ENCODE measurements around the gene NUDT6. TPM values are rescaled to one million over a fixed set of nuclear protein-coding genes. Genes with fewer than 3 reads are reported as not detected.
A peak's percentile ranks its signal among the peaks of the same experiment; 100 is the strongest.
"Not testable (repeated sequence)": the region's sequence is repeated elsewhere in the genome, so short reads cannot be mapped to it uniquely, and the experiment has no call there.

NUDT6 gene
- polyA plus RNA-seq, 1 experiment: 5.9 TPM

DNA sequence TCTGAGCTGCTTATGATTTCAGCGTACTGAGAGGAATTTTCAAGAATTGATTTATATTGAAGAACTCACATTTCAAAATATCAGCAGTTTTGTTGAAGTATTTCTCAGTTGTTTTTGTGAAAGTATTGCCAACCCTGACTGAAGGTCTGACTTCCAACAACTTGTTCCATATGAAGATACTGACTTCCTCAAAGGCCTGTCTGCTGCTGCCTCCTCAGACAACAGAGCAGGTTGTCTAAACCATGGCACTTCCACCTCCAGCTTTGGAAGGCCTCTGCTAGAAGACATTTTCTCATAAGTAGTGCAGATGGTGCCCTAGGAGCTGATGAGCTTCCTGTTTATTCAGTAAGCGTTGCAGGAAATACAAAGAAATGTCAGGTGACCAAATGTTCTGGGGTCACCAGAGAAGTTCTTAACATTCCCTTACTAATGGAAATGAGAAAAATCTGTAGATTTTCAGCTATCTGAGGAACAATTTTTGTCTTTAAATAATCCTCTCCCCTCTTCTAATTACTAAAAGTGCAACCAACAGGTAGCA, 67.0 kb downstream of the NUDT6 start:
- Histone ChIP-seq H3K27ac (ENCODE audit: low read depth, low read length) (no peak overlapping the region), H3K9me3 (ENCODE audit: control insufficient read depth, insufficient read depth, low read length) (no peaks in the 10 kb centered on the region), H3K27me3 (ENCODE audit: control insufficient read depth, insufficient read depth, low read length) (no peaks in the 10 kb centered on the region), H3K4me3 (ENCODE audit: low read depth, low read length) (no peak overlapping the region)
- no peak for DNase-seq (ENCODE audit: low read depth, low spot score)
- ChIA-PET CTCF (interaction anchor here (0.7 to 2.3 kb wide), 6 partner anchors 18 to 138 kb away, joined by 3 to 10 read pairs (median 4); no protein-coding TSS in a partner anchor), POLR2A (no interaction called here)
- no peak for TF ChIP-seq CTCF (IDR thresholded peaks at IDR 0.05; ENCODE audit: low read depth, low read length)

DNA sequence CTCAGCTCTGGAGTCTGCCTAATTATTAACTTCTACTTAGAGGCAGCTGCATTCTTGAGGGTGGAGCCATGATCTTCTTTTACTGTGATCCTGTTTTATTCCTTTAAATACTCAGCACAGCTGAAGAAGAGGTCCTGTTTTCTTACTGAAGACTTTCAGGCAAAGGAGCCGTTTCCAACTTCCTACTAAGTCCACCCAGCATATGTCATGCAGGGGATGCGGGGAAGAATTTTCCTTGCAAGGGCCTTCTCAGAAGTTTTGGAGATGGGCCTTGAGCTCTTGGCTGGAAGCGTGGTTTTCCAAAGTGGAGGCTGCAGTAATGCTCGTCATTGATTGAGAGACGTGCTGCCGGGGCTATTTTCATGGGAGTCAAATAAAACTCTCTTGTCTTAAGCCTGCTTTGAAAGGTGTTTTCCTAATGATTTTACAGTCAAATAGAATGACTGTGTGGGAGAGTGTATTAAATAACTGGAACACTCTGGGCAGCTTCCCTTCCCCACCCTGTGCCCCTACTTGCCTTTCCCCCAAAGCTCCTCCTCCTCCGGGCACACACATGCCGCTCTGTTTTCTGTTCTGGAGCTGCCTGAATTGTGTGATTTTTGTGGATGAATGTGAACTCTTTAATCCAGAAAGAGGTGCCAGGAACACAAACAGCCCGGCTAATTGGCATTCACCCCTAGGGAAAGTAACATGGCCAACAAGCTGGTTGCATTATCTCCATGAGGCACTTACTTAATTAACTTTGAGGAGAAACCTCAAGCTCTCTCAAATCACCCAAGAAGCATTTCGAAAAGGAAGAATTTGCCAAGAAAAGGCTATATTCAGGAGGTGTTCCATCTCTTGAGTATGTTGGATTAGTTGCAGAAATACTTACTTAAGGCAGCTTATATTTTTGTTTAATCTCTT, 67.7 kb downstream of the NUDT6 start:
- peak overlapping the region; percentile 11; the same call in 1 of the 2 replicates for H3K4me3 ChIP-seq (ENCODE audit: low read depth, low read length)
- no peaks in the 10 kb centered on the region for H3K9me3 ChIP-seq (ENCODE audit: control insufficient read depth, insufficient read depth, low read length)
- H3K27ac ChIP-seq (ENCODE audit: low read depth, low read length): no peak overlapping the region
- TF ChIP-seq CTCF (IDR thresholded peaks at IDR 0.05; ENCODE audit: low read depth, low read length): no peak
- ChIA-PET CTCF (interaction anchor here (0.6 to 2.3 kb wide), 5 partner anchors 9 to 97 kb away, joined by 3 to 10 read pairs (median 4); no protein-coding TSS in a partner anchor), POLR2A (interaction anchor here (0.6 kb wide), 1 partner anchor 77 kb away, joined by 3 read pairs; no protein-coding TSS in a partner anchor)
- no peaks in the 10 kb centered on the region for H3K27me3 ChIP-seq (ENCODE audit: control insufficient read depth, insufficient read depth, low read length)
- DNase-seq (ENCODE audit: low read depth, low spot score): no peak

- ChIA-PET CTCF (interaction anchor here (0.8 to 2.5 kb wide), 4 partner anchors 22 to 93 kb away, joined by 3 to 9 read pairs (median 4); no protein-coding TSS in a partner anchor), POLR2A (no interaction called here)
- Histone ChIP-seq H3K27me3 (ENCODE audit: control insufficient read depth, insufficient read depth, low read length) (no peaks in the 10 kb centered on the region), H3K27ac (ENCODE audit: low read depth, low read length) (no peak overlapping the region), H3K4me3 (ENCODE audit: low read depth, low read length) (no peak overlapping the region), H3K9me3 (ENCODE audit: control insufficient read depth, insufficient read depth, low read length) (no peaks in the 10 kb centered on the region)
- DNase-seq (ENCODE audit: low read depth, low spot score): no peak
- no peak for TF ChIP-seq CTCF (IDR thresholded peaks at IDR 0.05; ENCODE audit: low read depth, low read length)
Measured at GRCh38 chr4:122851568-122851967, 70.8 kb downstream of the NUDT6 start.

DNA sequence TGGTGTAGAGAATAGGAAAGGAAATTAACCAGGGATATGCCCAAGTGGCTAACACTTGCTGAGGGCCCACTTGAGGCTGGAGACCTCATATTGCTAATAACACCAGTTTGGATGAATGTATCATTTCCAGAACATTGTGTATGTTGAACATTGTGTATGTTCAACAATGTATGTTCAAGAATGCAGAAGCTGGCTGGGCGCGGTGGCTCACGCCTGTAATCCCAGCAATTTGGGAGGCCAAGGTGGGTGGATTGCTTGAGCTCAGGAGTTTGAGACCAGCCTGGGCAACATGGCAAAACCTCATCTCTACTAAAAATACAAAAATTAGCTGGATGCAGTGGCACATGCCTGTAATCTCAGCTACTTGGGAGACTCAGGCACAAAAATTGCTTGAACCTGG, 72.6 kb downstream of the NUDT6 start:
- CTCF ChIA-PET: interaction anchor here (0.7 kb wide), 1 partner anchor 92 kb away, joined by 3 read pairs; no protein-coding TSS in a partner anchor

GRCh38 chr4:122847931-122848330, 74.5 kb downstream of the NUDT6 start:
- no peak for TF ChIP-seq CTCF (IDR thresholded peaks at IDR 0.05; ENCODE audit: low read depth, low read length)
- no peak overlapping the region for H3K27ac ChIP-seq (ENCODE audit: low read depth, low read length)
- DNase-seq (ENCODE audit: low read depth, low spot score): no peak
- ChIA-PET POLR2A (no interaction called here), CTCF (no interaction called here)
- no peaks in the 10 kb centered on the region for H3K27me3 ChIP-seq (ENCODE audit: control insufficient read depth, insufficient read depth, low read length)
- no peak overlapping the region for H3K4me3 ChIP-seq (ENCODE audit: low read depth, low read length)
- no peaks in the 10 kb centered on the region for H3K9me3 ChIP-seq (ENCODE audit: control insufficient read depth, insufficient read depth, low read length)

More for the DNA sequence above, 72.6 kb downstream of the NUDT6 start:
- POLR2A ChIA-PET; H3K27ac ChIP-seq (ENCODE audit: low read depth, low read length); H3K4me3 ChIP-seq (ENCODE audit: low read depth, low read length); H3K9me3 ChIP-seq (ENCODE audit: control insufficient read depth, insufficient read depth, low read length); H3K27me3 ChIP-seq (ENCODE audit: control insufficient read depth, insufficient read depth, low read length); DNase-seq (ENCODE audit: low read depth, low spot score): not testable (repeated sequence)
